ENCODE results near the gene ADAMTS12. TPM values are rescaled to one million over a fixed set of nuclear protein-coding genes. Genes with fewer than 3 reads are reported as not detected.

The ADAMTS12 gene
- total RNA-seq, 6 experiments from 2014 or later = 1.1 to 3.9 (median 1.7) TPM

DNA sequence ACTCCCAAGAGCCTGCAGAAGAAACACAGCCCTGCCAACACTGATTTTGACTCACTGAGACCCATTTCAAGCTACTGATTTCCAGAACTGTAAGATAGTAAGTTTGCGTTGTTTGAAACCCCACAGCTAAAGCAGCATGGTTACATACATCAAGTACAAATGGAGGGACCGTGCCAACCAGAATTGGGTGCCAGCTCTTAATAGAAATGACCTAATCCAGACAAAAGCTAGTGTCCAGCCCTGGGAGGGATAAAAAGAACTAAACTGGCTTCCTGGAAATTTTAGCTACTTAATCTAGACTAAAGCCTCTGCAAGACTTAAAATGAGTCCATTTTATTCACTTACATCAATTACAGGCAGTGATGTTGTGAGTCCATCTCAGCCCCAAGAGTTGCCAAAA, 122.6 kb downstream of the ADAMTS12 start:
- Histone ChIP-seq H3K27ac (no peak overlapping the region), H3K9me3 (no peaks in the 10 kb centered on the region), H3K4me1 (no peaks in the 10 kb centered on the region), H3K27me3 (no peaks in the 10 kb centered on the region), H3K4me3 (no peak overlapping the region), H3K36me3 (no peaks in the 10 kb centered on the region)
- intact Hi-C loops (cut with DNase I) = no loop called here
- ATAC-seq (no peak), DNase-seq (no peak)
- no peak for TF ChIP-seq POLR2A (IDR thresholded peaks at IDR 0.05)
- TF ChIP-seq, protein P1, sequence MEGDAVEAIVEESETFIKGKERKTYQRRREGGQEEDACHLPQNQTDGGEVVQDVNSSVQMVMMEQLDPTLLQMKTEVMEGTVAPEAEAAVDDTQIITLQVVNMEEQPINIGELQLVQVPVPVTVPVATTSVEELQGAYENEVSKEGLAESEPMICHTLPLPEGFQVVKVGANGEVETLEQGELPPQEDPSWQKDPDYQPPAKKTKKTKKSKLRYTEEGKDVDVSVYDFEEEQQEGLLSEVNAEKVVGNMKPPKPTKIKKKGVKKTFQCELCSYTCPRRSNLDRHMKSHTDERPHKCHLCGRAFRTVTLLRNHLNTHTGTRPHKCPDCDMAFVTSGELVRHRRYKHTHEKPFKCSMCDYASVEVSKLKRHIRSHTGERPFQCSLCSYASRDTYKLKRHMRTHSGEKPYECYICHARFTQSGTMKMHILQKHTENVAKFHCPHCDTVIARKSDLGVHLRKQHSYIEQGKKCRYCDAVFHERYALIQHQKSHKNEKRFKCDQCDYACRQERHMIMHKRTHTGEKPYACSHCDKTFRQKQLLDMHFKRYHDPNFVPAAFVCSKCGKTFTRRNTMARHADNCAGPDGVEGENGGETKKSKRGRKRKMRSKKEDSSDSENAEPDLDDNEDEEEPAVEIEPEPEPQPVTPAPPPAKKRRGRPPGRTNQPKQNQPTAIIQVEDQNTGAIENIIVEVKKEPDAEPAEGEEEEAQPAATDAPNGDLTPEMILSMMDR (IDR thresholded peaks at IDR 0.05) = no peak
- 75% methylated on average over 1 of the region's 2 CpGs for WGBS (ENCODE audit: insufficient coverage, low coverage, low lambda C conversion rate, missing lambda C conversion rate)

DNA sequence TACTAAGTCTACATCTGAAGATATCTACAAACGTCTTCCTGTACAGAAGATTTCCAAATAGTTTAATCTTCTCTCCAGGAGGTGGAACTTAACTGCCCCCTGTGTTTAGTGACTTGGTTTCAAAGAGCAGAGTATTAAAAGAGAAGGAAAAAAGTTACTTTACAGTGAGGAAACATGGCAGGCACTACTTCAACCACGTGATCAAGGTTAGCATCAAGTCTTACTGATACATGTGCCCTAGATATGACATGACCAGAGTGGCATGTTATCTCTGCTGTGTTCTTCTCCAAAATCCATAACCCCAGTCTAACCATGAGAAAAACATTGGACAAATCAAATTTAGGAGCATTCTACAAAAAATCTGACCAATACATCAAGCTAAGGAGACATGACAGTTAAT, 125.8 kb downstream of the ADAMTS12 start:
- H3K9me3 ChIP-seq = no peaks in the 10 kb centered on the region
- no peak for ATAC-seq
- H3K27ac ChIP-seq = no peak overlapping the region
- TF ChIP-seq POLR2A (IDR thresholded peaks at IDR 0.05) = no peak
- TF ChIP-seq, protein P1 (IDR thresholded peaks at IDR 0.05) = no peak
- no peaks in the 10 kb centered on the region for H3K4me1 ChIP-seq
- 45% methylated on average over 2 of the region's 2 CpGs for WGBS (ENCODE audit: insufficient coverage, low coverage, low lambda C conversion rate, missing lambda C conversion rate)
- H3K27me3 ChIP-seq = no peaks in the 10 kb centered on the region
- H3K36me3 ChIP-seq = no peaks in the 10 kb centered on the region
- intact Hi-C loops (cut with DNase I) = no loop called here
- no peak for DNase-seq
- H3K4me3 ChIP-seq = no peak overlapping the region

GRCh38 chr5:33764786-33765185, 127.0 kb downstream of the ADAMTS12 start:
- no peak overlapping the region for H3K27ac ChIP-seq
- ATAC-seq = no peak
- no peaks in the 10 kb centered on the region for H3K9me3 ChIP-seq
- no peaks in the 10 kb centered on the region for H3K4me1 ChIP-seq
- no peak for TF ChIP-seq POLR2A (IDR thresholded peaks at IDR 0.05)
- TF ChIP-seq, protein P1 (IDR thresholded peaks at IDR 0.05) = no peak
- H3K36me3 ChIP-seq = no peaks in the 10 kb centered on the region
- no peaks in the 10 kb centered on the region for H3K27me3 ChIP-seq
- no peak for DNase-seq
- intact Hi-C loops (cut with DNase I) = no loop called here
- WGBS (ENCODE audit: insufficient coverage, low coverage, low lambda C conversion rate, missing lambda C conversion rate) = 83% methylated on average over 3 of the region's 3 CpGs
- H3K4me3 ChIP-seq = no peak overlapping the region

DNA sequence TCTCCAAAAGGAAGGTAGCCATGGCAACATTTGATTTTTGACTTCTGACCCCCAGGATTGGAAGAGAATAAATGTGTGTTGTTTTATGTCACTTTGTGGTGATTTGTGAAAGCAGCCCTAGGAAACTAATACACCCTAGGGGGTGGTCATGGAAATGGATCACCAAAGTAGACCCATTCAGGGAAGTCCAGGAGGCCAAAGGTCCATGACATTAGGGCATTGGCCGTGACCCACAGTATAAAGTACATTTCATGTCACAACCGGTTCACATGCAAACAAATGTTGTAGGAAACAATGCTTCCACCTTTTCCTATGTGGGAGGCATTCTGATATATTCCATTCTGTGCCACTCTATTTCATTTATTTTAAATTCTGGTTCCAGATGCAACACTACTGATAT, 128.4 kb downstream of the ADAMTS12 start:
- WGBS (ENCODE audit: insufficient coverage, low coverage, low lambda C conversion rate, missing lambda C conversion rate) = 21% methylated on average over 2 of the region's 2 CpGs
- ATAC-seq = no peak
- no peak for DNase-seq
- Histone ChIP-seq H3K36me3 (no peaks in the 10 kb centered on the region), H3K27ac (no peak overlapping the region), H3K9me3 (no peaks in the 10 kb centered on the region), H3K27me3 (no peaks in the 10 kb centered on the region), H3K4me1 (no peaks in the 10 kb centered on the region), H3K4me3 (no peak overlapping the region)
- no peak for TF ChIP-seq POLR2A (IDR thresholded peaks at IDR 0.05)
- TF ChIP-seq, protein P1 (IDR thresholded peaks at IDR 0.05) = no peak
- intact Hi-C loops (cut with DNase I) = no loop called here

- H3K4me1 ChIP-seq = no peaks in the 10 kb centered on the region
- intact Hi-C loops (cut with DNase I) = no loop called here
- TF ChIP-seq, protein P1 (IDR thresholded peaks at IDR 0.05) = no peak
- no peak overlapping the region for H3K4me3 ChIP-seq
- no peaks in the 10 kb centered on the region for H3K9me3 ChIP-seq
- H3K27me3 ChIP-seq = no peaks in the 10 kb centered on the region
- no peak overlapping the region for H3K27ac ChIP-seq
- WGBS (ENCODE audit: insufficient coverage, low coverage, low lambda C conversion rate, missing lambda C conversion rate) = 73% methylated on average over 1 of the region's 1 CpG
- no peak for ATAC-seq
- DNase-seq = no peak
- no peaks in the 10 kb centered on the region for H3K36me3 ChIP-seq
These were observed 128.9 kb downstream of the ADAMTS12 start for GRCh38 chr5:33762859-33763258.
